B cell (primary cell): Measurements from ENCODE around the gene PIMREG. TPM values are rescaled to one million over a fixed set of nuclear protein-coding genes. Genes with fewer than 3 reads are reported as not detected.

Experiments
- ATAC-seq: fragments of 200-7000 bp; cut with Tn5 transposase; one replicate; pipeline ENCODE4 v1.10.0; 2021; ENCODE audit warnings: low read depth, mild to moderate bottlenecking, moderate number of reproducible peaks, moderate library complexity
- CTCF ChIA-PET: fragments of 350-600 bp; sonication (Branson Sonifier 250); formaldehyde crosslinking; loops from one replicate; lab custom pipeline; 2021; ENCODE audit warnings: antibody characterized with exemption, inconsistent platforms; lab: Charles Lee
- POLR2A ChIA-PET: fragments of 350-600 bp; sonication (Branson Sonifier 250); formaldehyde crosslinking; loops from one replicate; lab custom pipeline; 2021; ENCODE audit warnings: antibody characterized with exemption; lab: Charles Lee
- DNase-seq: peaks from one replicate; pipeline ENCODE4 v3.0.0; 2013
- H2AFZ ChIP-seq: 2 replicates; pipeline ENCODE4 v1.6.1; 2012; ENCODE audit warnings: mild to moderate bottlenecking, low read depth, low read length; ENCODE audit not compliant: insufficient read depth, poor library complexity, severe bottlenecking
- H3K27ac ChIP-seq, 2 donors: 1 replicate in 1 of 2; 2 replicates in 1 of 2; pipeline ENCODE4 v1.5.1; 2012 to 2013; ENCODE audit warnings: low read length in 2 of 2, mild to moderate bottlenecking in 2 of 2, moderate library complexity in 1 of 2
- H3K27me3 ChIP-seq, 4 experiments: fragments of 200-600 bp in 1 of 4; sonication (generic) in 1 of 4; replicated peaks in 1 of 4; 1 replicate in 2 of 4; 2 replicates in 2 of 4; pipeline versions ENCODE4 v1.6.1 to v1.7.0; 2013 to 2016; ENCODE audit warnings: low read length in 3 of 4, mild to moderate bottlenecking in 2 of 4, mixed read lengths in 1 of 4, moderate library complexity in 1 of 4; ENCODE audit not compliant: insufficient read depth in 4 of 4, control insufficient read depth in 3 of 4; ENCODE audit errors: control extremely low read depth in 1 of 4
- H3K36me3 ChIP-seq, 2 experiments: replicated peaks in 1 of 2; 1 replicate in 1 of 2; 2 replicates in 1 of 2; pipeline versions ENCODE4 v1.6.1 to v1.7.1; 2013; ENCODE audit warnings: low read length in 1 of 2; ENCODE audit not compliant: insufficient read depth in 2 of 2, control insufficient read depth in 1 of 2; ENCODE audit errors: control extremely low read depth in 1 of 2, extremely low read depth in 1 of 2
- H3K4me1 ChIP-seq, 2 donors: fragments of 200-600 bp in 1 of 2; sonication (generic) in 1 of 2; 1 replicate in 1 of 2; 2 replicates in 1 of 2; pipeline versions ENCODE4 v1.5.1 to v1.6.1; 2013 to 2017; ENCODE audit warnings: low read length in 2 of 2; ENCODE audit not compliant: control insufficient read depth in 2 of 2, insufficient read depth in 2 of 2
- H3K4me2 ChIP-seq: replicated peaks from 2 replicates; pipeline ENCODE3; 2012; ENCODE audit warnings: mild to moderate bottlenecking, low read depth, low read length; ENCODE audit not compliant: poor library complexity, severe bottlenecking
- H3K4me3 ChIP-seq, 5 experiments: fragments of 200-600 bp in 1 of 5; sonication (generic) in 1 of 5; 1 replicate in 3 of 5; 2 replicates in 2 of 5; pipeline versions ENCODE4 v1.5.1 to v1.7.0; 2011 to 2016; ENCODE audit warnings: low read length in 4 of 5, mild to moderate bottlenecking in 4 of 5, low read depth in 2 of 5, control low read depth in 1 of 5, moderate library complexity in 1 of 5; ENCODE audit not compliant: insufficient read depth in 1 of 5; ENCODE audit errors: control extremely low read depth in 1 of 5, extremely low read depth in 1 of 5
- H3K79me2 ChIP-seq: fragments of 200-600 bp; sonication (generic); one replicate; pipeline ENCODE4 v1.6.0; 2016; ENCODE audit warnings: low read length; ENCODE audit not compliant: control insufficient read depth, insufficient read depth
- H3K9ac ChIP-seq: fragments of 200-600 bp; sonication (generic); 2 replicates; pipeline ENCODE4 v1.6.1; 2017; ENCODE audit warnings: mild to moderate bottlenecking, low read length, moderate library complexity
- H3K9me3 ChIP-seq, 3 donors: one replicate each; pipeline versions ENCODE4 v1.6.1 to v1.7.1; 2013; ENCODE audit warnings: low read length in 2 of 3; ENCODE audit not compliant: control insufficient read depth in 2 of 3, insufficient read depth in 1 of 3; ENCODE audit errors: control extremely low read depth in 1 of 3
- H4K20me1 ChIP-seq: 2 replicates; pipeline ENCODE4 v1.6.0; 2012; ENCODE audit warnings: mild to moderate bottlenecking, low read length; ENCODE audit not compliant: insufficient read depth, control insufficient read depth, poor library complexity, severe bottlenecking
- H3K27ac Mint-ChIP-seq: one replicate; pipeline ENCODE4 v1.8.0; 2021; ENCODE audit warnings: mixed read lengths
- H3K27me3 Mint-ChIP-seq: one replicate; pipeline ENCODE4 v1.8.0; 2021; ENCODE audit warnings: mixed read lengths
- H3K4me1 Mint-ChIP-seq: one replicate; pipeline ENCODE4 v1.8.0; 2021; ENCODE audit warnings: mixed read lengths
- H3K4me3 Mint-ChIP-seq: one replicate; pipeline ENCODE4 v1.8.0; 2021; ENCODE audit warnings: mixed read lengths
- H3K9me3 Mint-ChIP-seq: one replicate; pipeline ENCODE4 v1.8.0; 2022; ENCODE audit warnings: mixed read lengths; ENCODE audit not compliant: insufficient read depth
- EZH2 ChIP-seq: IDR thresholded peaks from 2 replicates; pipeline ENCODE4 v1.6.1; 2012; ENCODE audit warnings: borderline replicate concordance, low read depth, mild to moderate bottlenecking, moderate library complexity, low read length; ENCODE audit not compliant: insufficient read depth, poor library complexity, severe bottlenecking
- WGBS: methylation state at CpG from one replicate; pipeline ENCODE4 v1.1.5; 2013; ENCODE audit warnings: missing lambda C conversion rate; ENCODE audit not compliant: insufficient coverage; 5-methylcytosine and 5-hydroxymethylcytosine counted together
- intact Hi-C: fragments of 100-400 bp; cut with micrococcal nuclease; formaldehyde crosslinking; loops from one replicate; pipeline ENCODE4 v1.10.0; 2022
- polyA plus RNA-seq: library from polyadenylated mRNA; depleted of rRNA; stranded (reverse); fragments of >200 nt; gene quantifications from 2 replicates; pipeline ENCODE4 v1.2.3, GENCODE V29; 2012
- total RNA-seq, 2 donors: library from RNA; stranded (reverse); fragments of 120-200 nt in 1 of 2; gene quantifications; 1 replicate in 1 of 2; 2 replicates in 1 of 2; pipeline versions ENCODE4 v1.2.3 to v1.2.4, GENCODE V29; 2013 to 2022
- TF ChIP-seq, protein P1 (sequence below): fragments of 200-600 bp; IDR thresholded peaks from one replicate; pipeline ENCODE4 v1.8.0; 2022; ENCODE audit warnings: antibody characterized with exemption, mild to moderate bottlenecking

Gene PIMREG
- total and polyA plus RNA-seq, 2 donors (not counting 1 experiment from before 2014, with no cell fraction given): 0.21 TPM; not detected in 1

DNA sequence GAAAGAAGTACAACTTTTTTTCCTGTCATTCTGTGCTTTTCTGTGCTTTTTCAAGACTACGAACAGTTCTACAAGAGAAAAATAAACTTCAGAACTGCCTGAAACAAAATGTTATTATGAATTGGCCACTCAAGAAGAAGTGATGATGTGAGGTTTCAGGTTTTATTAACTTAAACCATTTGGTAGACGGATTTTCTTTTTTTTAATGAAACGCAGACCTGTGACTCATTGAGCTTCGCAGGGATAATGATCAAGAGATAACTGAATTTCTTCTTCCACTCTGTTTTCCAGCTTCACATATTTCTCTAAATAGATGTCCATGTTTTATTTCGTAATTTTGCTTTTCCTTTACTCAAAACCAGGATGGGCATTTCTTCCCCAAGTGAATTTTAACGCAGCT lies 42.0 kb upstream of the PIMREG start:
- Histone ChIP-seq H3K27ac (no peak overlapping the region), H3K4me3 (no peak overlapping the region), H3K9me3 (peaks cover 0 to 4% (median 0%) of the 10 kb centered on the region in 3 donors), H3K79me2 (no peaks in the 10 kb centered on the region), H3K4me1 (no peaks in the 10 kb centered on the region), H3K27me3 (peaks cover 0 to 7% (median 3%) of the 10 kb centered on the region in 4 experiments), H3K36me3 (no peaks in the 10 kb centered on the region), H3K4me2 (no peak overlapping the region), H4K20me1 (no peaks in the 10 kb centered on the region), H2AFZ (no peak overlapping the region), H3K9ac (no peak overlapping the region)
- TF ChIP-seq, protein P1, sequence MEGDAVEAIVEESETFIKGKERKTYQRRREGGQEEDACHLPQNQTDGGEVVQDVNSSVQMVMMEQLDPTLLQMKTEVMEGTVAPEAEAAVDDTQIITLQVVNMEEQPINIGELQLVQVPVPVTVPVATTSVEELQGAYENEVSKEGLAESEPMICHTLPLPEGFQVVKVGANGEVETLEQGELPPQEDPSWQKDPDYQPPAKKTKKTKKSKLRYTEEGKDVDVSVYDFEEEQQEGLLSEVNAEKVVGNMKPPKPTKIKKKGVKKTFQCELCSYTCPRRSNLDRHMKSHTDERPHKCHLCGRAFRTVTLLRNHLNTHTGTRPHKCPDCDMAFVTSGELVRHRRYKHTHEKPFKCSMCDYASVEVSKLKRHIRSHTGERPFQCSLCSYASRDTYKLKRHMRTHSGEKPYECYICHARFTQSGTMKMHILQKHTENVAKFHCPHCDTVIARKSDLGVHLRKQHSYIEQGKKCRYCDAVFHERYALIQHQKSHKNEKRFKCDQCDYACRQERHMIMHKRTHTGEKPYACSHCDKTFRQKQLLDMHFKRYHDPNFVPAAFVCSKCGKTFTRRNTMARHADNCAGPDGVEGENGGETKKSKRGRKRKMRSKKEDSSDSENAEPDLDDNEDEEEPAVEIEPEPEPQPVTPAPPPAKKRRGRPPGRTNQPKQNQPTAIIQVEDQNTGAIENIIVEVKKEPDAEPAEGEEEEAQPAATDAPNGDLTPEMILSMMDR: no peak
- no peak for TF ChIP-seq EZH2
- WGBS: 97% methylated on average over 3 of the region's 6 CpGs
- H3K27ac Mint-ChIP-seq: no peak overlapping the region
- DNase-seq: no peak
- ATAC-seq: no peak
- no peak overlapping the region for H3K4me3 Mint-ChIP-seq
- ChIA-PET POLR2A (no interaction called here), CTCF (no interaction called here)
- H3K4me1 Mint-ChIP-seq: no peaks in the 10 kb centered on the region
- peaks cover 3% of the 10 kb centered on the region for H3K9me3 Mint-ChIP-seq
- H3K27me3 Mint-ChIP-seq: peaks cover 19% of the 10 kb centered on the region
- intact Hi-C loops: no loop called here

DNA sequence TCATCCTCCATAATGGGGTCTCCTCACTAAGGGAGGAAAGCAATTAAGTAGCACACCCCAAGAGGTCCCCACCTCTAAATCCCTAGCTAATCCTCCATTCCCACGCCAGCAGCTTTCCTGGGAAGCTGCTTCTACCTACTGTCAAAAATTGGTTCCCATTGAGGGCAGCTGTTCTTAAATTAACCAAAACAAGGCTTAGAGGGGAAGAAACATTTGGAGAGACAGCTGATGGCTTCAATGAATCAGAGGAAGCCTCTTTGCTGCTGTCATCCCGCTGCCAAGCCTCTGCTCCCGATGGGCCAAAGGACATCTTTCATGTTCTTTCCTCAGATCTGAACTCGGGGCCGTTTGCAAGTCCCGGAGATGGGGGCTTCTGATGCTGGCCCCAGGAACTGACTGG lies 36.0 kb upstream of the PIMREG start:
- H3K27ac Mint-ChIP-seq: no peak overlapping the region
- Histone ChIP-seq H3K9ac (no peak overlapping the region), H3K27ac (no peak overlapping the region), H3K79me2 (no peaks in the 10 kb centered on the region), H3K36me3 (no peaks in the 10 kb centered on the region), H3K27me3 (peaks cover 0 to 5% (median 2%) of the 10 kb centered on the region in 4 experiments), H3K4me3 (no peak overlapping the region), H3K4me1 (no peaks in the 10 kb centered on the region), H4K20me1 (no peaks in the 10 kb centered on the region), H3K9me3 (peaks cover 0 to 4% (median 0%) of the 10 kb centered on the region in 3 donors), H2AFZ (no peak overlapping the region), H3K4me2 (no peak overlapping the region)
- H3K4me3 Mint-ChIP-seq: no peak overlapping the region
- DNase-seq (no peak), ATAC-seq (no peak)
- H3K9me3 Mint-ChIP-seq: no peaks in the 10 kb centered on the region
- intact Hi-C loops: no loop called here
- WGBS: 91% methylated on average over 5 of the region's 6 CpGs
- H3K4me1 Mint-ChIP-seq: no peaks in the 10 kb centered on the region
- POLR2A ChIA-PET: no interaction called here
- TF ChIP-seq, protein P1: no peak
- TF ChIP-seq EZH2: no peak
- CTCF ChIA-PET: no interaction called here
- H3K27me3 Mint-ChIP-seq: peaks cover 22% of the 10 kb centered on the region
